GM12878 (cell line): Measurements from ENCODE around the gene GPR31. TPM values are rescaled to one million over a fixed set of nuclear protein-coding genes. Genes with fewer than 3 reads are reported as not detected.

Experiments used
- ATAC-seq: fragments of 200-7000 bp; cut with Tn5 transposase; 3 replicates; pipeline ENCODE4 v1.9.1; 2020; ENCODE audit warnings: mild to moderate bottlenecking, moderate library complexity
- BruUV-seq: library from RNA; stranded (reverse); fragments of 400-500 nt; replicated peaks from 2 replicates; lab custom pipeline; 2021; lab: Mats Ljungman, UMichigan
- CTCF ChIA-PET: fragments of 300-600 bp; sonication (Branson Sonifier 250); formaldehyde crosslinking; extraction: SDS; loops from one replicate; lab custom pipeline; 2021; ENCODE audit warnings: inconsistent platforms; lab: Yijun Ruan, JAX
- POLR2A ChIA-PET: fragments of 350-600 bp; formaldehyde crosslinking; extraction: SDS; loops from one replicate; lab custom pipeline; 2021; ENCODE audit warnings: inconsistent platforms; lab: Charles Lee
- RAD21 ChIA-PET: fragments of 300-600 bp; sonication (Branson Sonifier 250); formaldehyde crosslinking; loops from one replicate; lab custom pipeline; 2023; ENCODE audit warnings: antibody characterized with exemption; ENCODE audit not compliant: unreplicated experiment; lab: Charles Lee
- SMC1A ChIA-PET: fragments of 300-600 bp; sonication (Branson Sonifier 250); formaldehyde crosslinking; loops from one replicate; lab custom pipeline; 2023; ENCODE audit not compliant: unreplicated experiment, uncharacterized antibody; lab: Charles Lee
- DNase-seq: peaks from one replicate; pipeline ENCODE4 v3.0.0-alpha.2; 2011; ENCODE audit warnings: low read depth, low spot score
- FAIRE-seq: peaks from 3 replicates; lab custom pipeline; 2011; peaks lifted over from hg19 to GRCh38; lab: Jason Lieb, UNC
- H2AFZ ChIP-seq: 2 replicates; pipeline ENCODE4 v1.6.0; 2011; ENCODE audit warnings: low read depth, low read length, control low read depth; ENCODE audit not compliant: control insufficient read depth
- H3K27ac ChIP-seq: 2 replicates; pipeline ENCODE4 v1.5.1; 2011; ENCODE audit warnings: control low read depth; ENCODE audit not compliant: control insufficient read depth, insufficient read depth
- H3K27me3 ChIP-seq, 2 experiments: replicated peaks in 1 of 2; 2 replicates each; pipeline versions ENCODE4 v1.6.0 to v1.6.1; 2011; ENCODE audit warnings: low read length in 1 of 2; ENCODE audit not compliant: control insufficient read depth in 2 of 2, insufficient read depth in 2 of 2
- H3K36me3 ChIP-seq, 2 experiments: 2 replicates each; pipeline ENCODE4 v1.5.1; 2011; ENCODE audit warnings: low read length in 1 of 2; ENCODE audit not compliant: control insufficient read depth in 2 of 2, insufficient read depth in 2 of 2
- H3K4me1 ChIP-seq: 2 replicates; pipeline ENCODE4 v1.6.1; 2011; ENCODE audit warnings: mild to moderate bottlenecking, low read length, moderate library complexity, mixed read lengths; ENCODE audit not compliant: control insufficient read depth, insufficient read depth
- H3K4me2 ChIP-seq: 2 replicates; pipeline ENCODE4 v1.6.0; 2011; ENCODE audit warnings: control low read depth; ENCODE audit not compliant: control insufficient read depth, insufficient read depth
- H3K4me3 ChIP-seq: fragments of 200-600 bp; sonication (generic); 2 replicates; pipeline ENCODE4 v1.5.1; 2016
- H3K79me2 ChIP-seq: 2 replicates; pipeline ENCODE4 v1.6.0; 2011; ENCODE audit warnings: low read length; ENCODE audit not compliant: control insufficient read depth, insufficient read depth
- H3K9ac ChIP-seq: 2 replicates; pipeline ENCODE4 v1.8.0; 2011; ENCODE audit warnings: low read length, control low read depth, mixed read lengths; ENCODE audit not compliant: control insufficient read depth, insufficient read depth
- H3K9me3 ChIP-seq: replicated peaks from 3 replicates; pipeline ENCODE4 v1.5.1; 2011; ENCODE audit warnings: mild to moderate bottlenecking, low read length; ENCODE audit not compliant: control insufficient read depth, insufficient read depth
- H4K20me1 ChIP-seq: 2 replicates; pipeline ENCODE4 v1.6.0; 2011; ENCODE audit not compliant: control insufficient read depth, insufficient read depth
- ATF3 ChIP-seq: IDR thresholded peaks from 2 replicates; pipeline ENCODE4 v1.6.1; 2011; ENCODE audit warnings: low read depth, mild to moderate bottlenecking, low read length, moderate library complexity, borderline replicate concordance; ENCODE audit errors: extremely low read depth
- DPF2 ChIP-seq: fragments of 450-650 bp; IDR thresholded peaks from 2 replicates; pipeline ENCODE4 v1.6.1; 2017; ENCODE audit warnings: mild to moderate bottlenecking
- EGR1 ChIP-seq, 2 experiments: IDR thresholded peaks; 1 replicate in 1 of 2; 2 replicates in 1 of 2; pipeline ENCODE4 v1.6.1; 2011 to 2012; ENCODE audit warnings: low read depth in 2 of 2, low read length in 2 of 2, borderline replicate concordance in 1 of 2, mild to moderate bottlenecking in 1 of 2, moderate library complexity in 1 of 2
- IRF4 ChIP-seq: IDR thresholded peaks from 2 replicates; pipeline ENCODE4 v1.6.1; 2011; ENCODE audit warnings: low read depth, low read length
- MEF2B ChIP-seq: fragments of 450-650 bp; IDR thresholded peaks from 2 replicates; pipeline ENCODE4 v1.6.1; 2018; ENCODE audit warnings: mild to moderate bottlenecking, moderate library complexity; ENCODE audit not compliant: partially characterized antibody, poor library complexity, severe bottlenecking
- NFIC ChIP-seq: IDR thresholded peaks from 2 replicates; pipeline ENCODE4 v1.6.1; 2012; ENCODE audit warnings: low read depth, mild to moderate bottlenecking, inconsistent platforms, low read length, moderate library complexity
- SPI1 ChIP-seq: IDR thresholded peaks from 2 replicates; pipeline ENCODE4 v1.6.1; 2011; ENCODE audit warnings: low read depth, mild to moderate bottlenecking, low read length, moderate library complexity, borderline replicate concordance; ENCODE audit not compliant: insufficient read depth
- SREBF1 ChIP-seq: IDR thresholded peaks from 2 replicates; pipeline ENCODE4 v1.6.1; 2012; ENCODE audit warnings: mild to moderate bottlenecking, low read length
- ZNF622 ChIP-seq: fragments of 450-650 bp; IDR thresholded peaks from 2 replicates; pipeline ENCODE4 v1.6.1; 2017; ENCODE audit warnings: mild to moderate bottlenecking, inconsistent platforms
- ZNF687 ChIP-seq: fragments of 450-650 bp; IDR thresholded peaks from 2 replicates; pipeline ENCODE4 v1.6.1; 2017; ENCODE audit warnings: mild to moderate bottlenecking, moderate library complexity
- WGBS: methylation state at CpG from one replicate; pipeline ENCODE4 v1.1.6; 2016; ENCODE audit warnings: low lambda C conversion rate; ENCODE audit not compliant: insufficient replicate concordance, insufficient coverage; ENCODE audit errors: missing lambda C conversion rate; 5-methylcytosine and 5-hydroxymethylcytosine counted together
- in situ Hi-C: fragments of 300-500 bp; cut with MboI; formaldehyde crosslinking; loops from 9 replicates; pipeline ENCODE4 v1.14.3; 2018; ENCODE audit warnings: mixed read lengths
- intact Hi-C: fragments of 100-400 bp; cut with micrococcal nuclease; formaldehyde crosslinking; loops from one replicate; pipeline ENCODE4 v1.14.2; 2022; ENCODE audit not compliant: unreplicated experiment
- polyA plus RNA-seq, 11 experiments: library from polyadenylated mRNA; depleted of rRNA in 4 of 11; unstranded in 6 of 11; stranded (reverse) in 5 of 11; fragments of >200 nt; fragmentation: Nextera tagmentation in 4 of 11; fragmentation: Illumina TruSeq in 1 of 11; extraction: Ambion mirVana in 4 of 11; extraction: Trizol in 1 of 11; gene quantifications; 1 replicate in 1 of 11; 2 replicates in 10 of 11; pipeline versions ENCODE4 v1.2.1 to v1.2.3, GENCODE V29; 2011 to 2016; ENCODE audit warnings: inconsistent platforms in 2 of 11, missing spikeins in 2 of 11, low read depth in 1 of 11
- total RNA-seq, 4 experiments: library from RNA; depleted of rRNA in 3 of 4; stranded (reverse); fragments of >200 nt in 3 of 4; fragmentation: Illumina TruSeq in 1 of 4; extraction: Trizol in 1 of 4; gene quantifications; 2 replicates each; pipeline versions ENCODE4 v1.2.1 to v1.2.3, GENCODE V29; 2013 to 2021
- TF ChIP-seq, protein P1 (sequence below): fragments of 450-650 bp; IDR thresholded peaks from 2 replicates; pipeline ENCODE4 v1.6.1; 2018; ENCODE audit warnings: mild to moderate bottlenecking, low read depth, moderate library complexity; ENCODE audit not compliant: partially characterized antibody

The GPR31 gene
- total and polyA plus RNA-seq, 10 of the 15 experiments (the other 5 are each of a cell fraction or from before 2014, with no cell fraction given), result not detected

DNA sequence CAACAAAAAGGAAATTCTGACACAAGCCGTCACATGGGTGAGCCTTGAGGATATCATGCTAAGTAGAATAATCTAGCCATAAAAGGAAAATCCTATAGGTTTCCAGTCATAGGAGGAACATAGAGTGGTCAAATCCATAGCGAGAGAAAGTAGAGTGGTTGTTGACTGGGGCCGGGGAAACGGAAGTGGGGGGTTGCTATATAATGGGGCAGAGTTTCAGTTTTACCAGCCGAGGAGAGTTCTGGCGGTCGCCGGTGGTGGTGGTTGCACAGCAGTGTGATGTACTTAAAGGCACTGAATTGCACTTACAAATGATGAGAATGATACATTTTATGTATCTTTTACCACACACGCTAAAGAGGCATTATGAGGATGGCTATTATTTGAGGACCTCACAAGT lies 4.9 kb downstream of the GPR31 start (continued):
- TF ChIP-seq ZNF622 (no peak), IRF4 (peak; percentile 88), NFIC (peak; percentile 63; the same call in 1 of the 2 replicates), SREBF1 (no peak), SPI1 (peak; percentile 64; the same call in 1 of the 2 replicates)
- TF ChIP-seq, all 136 proteins: peak for 38

- SMC1A ChIA-PET, result interaction anchor here (0.5 to 3.7 kb wide), 19 partner anchors 9 to 377 kb away, joined by 3 to 36 read pairs (median 4); partner anchors contain the start of gene CCR6
- POLR2A ChIA-PET, result interaction anchor here (1.0 to 3.6 kb wide), 9 partner anchors 14 to 195 kb away, joined by 3 to 22 read pairs (median 4); partner anchors contain the start of genes CCR6, CEP43 and RNASET2
- Histone ChIP-seq H3K9ac (peak overlapping the region; percentile 27; the same call in 1 of the 2 replicates), H3K36me3 (no peaks in the 10 kb centered on the region), H2AFZ (peak overlapping the region; percentile 9), H3K4me3 (peak overlapping the region; percentile 28; the same call in 1 of the 2 replicates), H3K27ac (peak overlapping the region; percentile 72), H3K4me1 (peaks cover 30% of the 10 kb centered on the region), H3K27me3 (no peaks in the 10 kb centered on the region; a peak in 1 of 4 replicates), H3K9me3 (no peaks in the 10 kb centered on the region), H3K79me2 (no peaks in the 10 kb centered on the region), H4K20me1 (no peaks in the 10 kb centered on the region), H3K4me2 (peak overlapping the region; percentile 82)
- in situ Hi-C loops (no loop called here), intact Hi-C loops (loop anchor here (1.0 to 10.0 kb wide), 6 partner anchors 20 to 807 kb away; partner anchors contain the start of genes CCR6 and SFT2D1)
- RAD21 ChIA-PET, result interaction anchor here (0.8 to 3.3 kb wide), 13 partner anchors 10 to 376 kb away, joined by 3 to 22 read pairs (median 6); partner anchors contain the start of genes CCR6, CEP43 and RNASET2
- TSS peak; percentile 88 for BruUV-seq
- peak; percentile 14 for ATAC-seq
- CTCF ChIA-PET, result interaction anchor here (0.8 to 5.1 kb wide), 12 partner anchors 10 to 364 kb away, joined by 3 to 35 read pairs (median 4); partner anchors contain the start of genes CCR6 and CEP43
- no peak for FAIRE-seq
- 1% methylated on average over 7 of the region's 7 CpGs for WGBS
- DNase-seq, result no peak
- 0 out of 2 replicates have a peak, but pooled peaks have one; percentile 14 for TF ChIP-seq ZNF687
- TF ChIP-seq EGR1 (IDR thresholded peaks at IDR 0.05; ENCODE audit: borderline replicate concordance in 1 of 2, low read depth in 2 of 2, low read length in 2 of 2), result no peak
- TF ChIP-seq, protein P1, sequence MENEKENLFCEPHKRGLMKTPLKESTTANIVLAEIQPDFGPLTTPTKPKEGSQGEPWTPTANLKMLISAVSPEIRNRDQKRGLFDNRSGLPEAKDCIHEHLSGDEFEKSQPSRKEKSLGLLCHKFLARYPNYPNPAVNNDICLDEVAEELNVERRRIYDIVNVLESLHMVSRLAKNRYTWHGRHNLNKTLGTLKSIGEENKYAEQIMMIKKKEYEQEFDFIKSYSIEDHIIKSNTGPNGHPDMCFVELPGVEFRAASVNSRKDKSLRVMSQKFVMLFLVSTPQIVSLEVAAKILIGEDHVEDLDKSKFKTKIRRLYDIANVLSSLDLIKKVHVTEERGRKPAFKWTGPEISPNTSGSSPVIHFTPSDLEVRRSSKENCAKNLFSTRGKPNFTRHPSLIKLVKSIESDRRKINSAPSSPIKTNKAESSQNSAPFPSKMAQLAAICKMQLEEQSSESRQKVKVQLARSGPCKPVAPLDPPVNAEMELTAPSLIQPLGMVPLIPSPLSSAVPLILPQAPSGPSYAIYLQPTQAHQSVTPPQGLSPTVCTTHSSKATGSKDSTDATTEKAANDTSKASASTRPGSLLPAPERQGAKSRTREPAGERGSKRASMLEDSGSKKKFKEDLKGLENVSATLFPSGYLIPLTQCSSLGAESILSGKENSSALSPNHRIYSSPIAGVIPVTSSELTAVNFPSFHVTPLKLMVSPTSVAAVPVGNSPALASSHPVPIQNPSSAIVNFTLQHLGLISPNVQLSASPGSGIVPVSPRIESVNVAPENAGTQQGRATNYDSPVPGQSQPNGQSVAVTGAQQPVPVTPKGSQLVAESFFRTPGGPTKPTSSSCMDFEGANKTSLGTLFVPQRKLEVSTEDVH, result no peak
- TF ChIP-seq DPF2, result no peak
- peak; percentile 79 for TF ChIP-seq MEF2B
- TF ChIP-seq ATF3, result no peak
Observed at GRCh38 chr6:167151648-167152047, 6.1 kb downstream of the GPR31 start.
